HG03175 (cell line): ENCODE data around the gene RTTN.
"Not testable (repeated sequence)": the region's sequence is repeated elsewhere in the genome, so short reads cannot be mapped to it uniquely, and the experiment has no call there.

Source experiments
- ATAC-seq: cut with Tn5 transposase; IDR thresholded peaks from one replicate; pipeline ENCODE4 v1.9.1; 2021; ENCODE audit warnings: mild to moderate bottlenecking, moderate library complexity; ENCODE audit not compliant: unreplicated experiment

Gene RTTN

DNA sequence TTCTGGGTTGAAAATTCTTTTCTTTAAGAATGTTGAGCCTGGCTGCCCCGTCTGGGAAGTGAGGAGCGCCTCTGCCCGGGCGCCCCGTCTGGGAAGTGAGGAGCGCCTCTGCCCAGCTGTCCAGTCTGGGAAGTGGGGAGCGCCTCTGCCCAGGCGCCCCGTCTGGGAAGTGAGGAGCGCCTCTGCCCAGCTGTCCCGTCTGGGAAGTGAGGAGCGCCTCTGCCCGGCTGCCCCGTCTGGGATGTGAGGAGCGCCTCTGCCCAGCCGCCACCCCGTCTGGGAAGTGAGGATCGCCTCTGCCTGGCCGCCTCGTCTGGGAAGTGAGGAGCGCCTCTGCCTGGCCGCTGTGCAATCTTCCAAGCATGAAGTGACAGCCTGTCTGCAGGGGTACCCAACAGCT lies 102.6 kb downstream of the RTTN start:
- ATAC-seq = not testable (repeated sequence)

DNA sequence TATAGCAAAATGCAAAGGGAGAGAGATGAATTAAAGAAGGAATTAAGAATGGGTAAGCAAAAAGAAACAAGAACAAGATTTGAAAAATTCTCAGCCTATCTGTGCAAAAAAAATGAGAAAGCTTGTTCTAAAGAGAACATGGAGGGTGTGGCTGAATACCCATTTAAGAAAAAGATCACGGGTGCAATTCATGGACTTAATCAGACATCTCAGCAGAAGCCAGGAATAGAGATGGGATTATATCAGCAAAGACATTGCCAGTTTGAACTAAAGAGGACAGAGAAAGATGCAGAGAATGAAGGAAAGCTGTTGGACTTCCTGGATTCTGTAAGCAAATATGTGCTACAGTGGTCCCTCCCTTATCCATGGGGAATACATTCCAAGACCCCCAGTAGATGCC lies 115.6 kb downstream of the RTTN start:
- no peak for ATAC-seq

DNA sequence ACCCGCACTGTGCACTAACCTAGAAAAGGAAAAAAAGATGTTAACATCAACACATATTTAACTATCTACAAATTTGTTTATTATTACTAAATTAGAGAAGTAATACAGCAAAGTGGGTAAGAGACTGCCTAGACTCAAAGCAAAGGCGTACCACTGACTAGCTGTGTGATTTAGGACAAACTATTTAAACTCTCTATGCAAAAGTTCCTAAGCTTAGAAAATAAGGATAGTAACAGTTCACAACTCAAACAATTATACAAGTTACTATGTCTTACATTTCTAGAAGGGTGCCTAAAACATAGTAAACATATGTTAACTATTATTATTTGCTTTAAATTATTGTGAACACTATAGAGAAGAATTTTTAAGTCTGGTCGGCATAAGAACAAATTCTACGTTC lies 119.4 kb downstream of the RTTN start:
- ATAC-seq = no peak

DNA sequence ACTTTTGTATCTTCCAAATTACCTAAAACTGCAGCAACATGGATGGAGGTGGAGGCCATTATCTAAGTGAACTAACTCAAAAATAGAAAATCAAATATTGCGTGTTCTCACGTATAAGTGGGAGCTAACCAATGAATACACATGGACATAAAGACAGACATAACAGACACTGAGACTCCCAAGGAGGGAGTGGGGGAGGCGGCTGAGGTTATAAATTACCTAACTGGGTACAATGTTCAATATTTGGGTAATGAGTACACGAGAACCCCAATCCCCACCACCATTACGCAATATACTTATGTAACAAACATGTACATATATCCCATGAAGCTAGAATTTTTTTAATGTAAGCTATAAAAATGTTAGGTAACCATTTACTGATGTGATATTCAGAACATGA lies 119.8 kb downstream of the RTTN start:
- ATAC-seq = no peak

DNA sequence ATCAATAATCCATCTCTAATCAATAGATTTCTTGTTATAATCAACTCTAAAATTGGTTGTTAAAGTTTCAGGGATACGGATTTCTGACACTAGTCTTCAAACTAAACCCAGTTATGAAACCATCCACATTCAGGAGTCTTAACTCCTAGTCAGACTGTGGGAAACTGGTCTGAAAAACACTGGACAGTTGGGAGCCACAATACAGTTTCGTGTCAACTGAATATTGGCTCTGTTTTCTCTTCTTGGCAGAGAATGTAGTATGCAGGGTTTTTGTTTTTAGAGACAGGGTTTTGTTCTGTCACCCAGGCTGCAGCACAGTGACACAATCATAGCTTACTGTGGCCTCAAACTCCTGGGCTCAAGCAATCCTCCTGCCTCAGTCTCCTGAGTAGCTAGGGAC lies 123.1 kb downstream of the RTTN start:
- no peak for ATAC-seq

DNA sequence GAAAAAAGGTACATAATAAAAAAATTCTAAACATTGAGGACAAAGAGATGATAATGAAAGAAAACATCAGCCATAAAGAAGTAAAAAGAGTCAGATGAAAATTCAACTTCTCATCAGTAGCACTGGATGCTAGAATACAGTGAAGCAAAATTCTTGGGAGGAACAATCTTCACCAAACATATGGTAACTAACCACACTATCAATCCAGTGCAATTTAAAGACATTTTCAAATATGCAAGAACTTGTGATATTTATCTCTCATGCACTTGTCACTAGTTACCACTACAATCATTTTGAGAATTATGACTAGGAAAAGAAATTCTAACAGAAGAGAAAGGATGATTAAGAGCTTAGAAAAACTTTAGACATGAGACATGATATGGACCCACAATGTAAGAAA lies 127.4 kb downstream of the RTTN start:
- ATAC-seq = no peak

DNA sequence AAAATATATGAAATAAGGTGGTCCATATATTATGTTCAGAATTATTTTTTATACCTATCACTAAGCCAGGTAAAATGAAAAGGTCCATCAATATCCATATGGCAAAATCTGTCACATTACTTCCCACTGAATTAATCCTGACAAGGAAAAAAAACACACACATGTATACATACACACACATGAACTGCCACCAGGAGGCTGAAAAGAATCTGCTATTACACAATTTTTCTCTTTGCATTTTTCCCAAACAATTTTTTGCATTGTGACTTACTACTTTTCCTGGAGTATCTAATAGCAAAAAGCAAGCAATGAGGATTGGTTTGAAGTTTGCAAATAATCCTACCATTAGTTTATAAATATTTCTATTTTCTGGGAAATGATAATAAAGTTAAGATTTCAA lies 129.6 kb downstream of the RTTN start:
- ATAC-seq = no peak

DNA sequence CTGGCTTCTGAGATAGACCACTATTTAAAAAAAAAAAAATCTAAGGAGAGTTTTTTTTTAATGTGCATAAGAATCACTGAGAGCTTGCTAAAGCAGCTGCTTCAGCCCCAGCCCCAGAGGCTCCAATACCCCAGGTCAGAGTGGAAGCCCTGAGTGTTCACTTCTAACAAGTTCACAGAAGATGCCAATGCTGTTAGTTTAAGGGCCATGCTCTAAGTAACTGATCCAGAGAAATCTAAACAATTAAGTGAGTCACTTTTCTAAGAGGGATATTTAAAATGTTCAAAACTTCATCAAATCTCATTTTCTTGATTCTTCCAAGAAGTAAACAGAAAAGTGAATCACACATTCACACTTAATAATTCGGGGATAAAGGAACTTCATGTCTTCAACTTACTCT lies 131.4 kb downstream of the RTTN start:
- no peak for ATAC-seq

DNA sequence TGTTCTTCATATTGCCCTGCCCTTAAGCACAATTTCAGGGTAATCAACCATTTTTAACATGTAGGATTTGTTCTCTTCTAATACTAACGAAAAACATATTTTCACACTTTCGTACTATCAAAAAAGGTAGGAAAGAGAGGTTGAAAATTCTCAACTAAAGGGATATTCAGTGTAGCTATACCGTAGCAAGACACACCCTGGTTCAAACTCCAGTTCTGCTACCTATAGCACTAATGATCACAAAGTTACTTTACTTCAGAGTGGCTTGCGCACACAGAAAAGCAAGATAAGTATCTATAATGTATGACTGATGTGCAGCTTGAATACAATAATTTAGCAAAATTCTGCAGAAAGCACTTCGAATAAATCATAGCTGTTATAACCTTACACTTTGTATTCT lies 132.1 kb downstream of the RTTN start:
- ATAC-seq = no peak

DNA sequence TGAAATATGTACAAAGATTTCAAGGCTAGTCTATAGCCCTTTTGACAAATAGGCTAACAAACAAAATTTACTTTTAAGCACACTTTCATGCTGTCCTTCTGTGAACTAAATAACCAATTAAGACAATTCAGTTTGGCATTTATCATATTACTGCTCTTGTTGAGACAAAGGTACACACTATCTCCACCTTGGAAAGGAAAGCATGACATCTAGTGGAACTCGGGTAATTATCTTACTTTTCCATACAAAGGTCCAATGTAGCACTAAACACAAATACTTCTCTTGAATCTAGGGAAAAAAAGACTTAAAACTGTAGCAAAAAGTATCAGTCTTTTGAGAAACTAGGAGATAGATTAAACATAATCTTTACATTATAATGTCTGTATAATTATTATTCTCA lies 132.8 kb downstream of the RTTN start:
- no peak for ATAC-seq

DNA sequence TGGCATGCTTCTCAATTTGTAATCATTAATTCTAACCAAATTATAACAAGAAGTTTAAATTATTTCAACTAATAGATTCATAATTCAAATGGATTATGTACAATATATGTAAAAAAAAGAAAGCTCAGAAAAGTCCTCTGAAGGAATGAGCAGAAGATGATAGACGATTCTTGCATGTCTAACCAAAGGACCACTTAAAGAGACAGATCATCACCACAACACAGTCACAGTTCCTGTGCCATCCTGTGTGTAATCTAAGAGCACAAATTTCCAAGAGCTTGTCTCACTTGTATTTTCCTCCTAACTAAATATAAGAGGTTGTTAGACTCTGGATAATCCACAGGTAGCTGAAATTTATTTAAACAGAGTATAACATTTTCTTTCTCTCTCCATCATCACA lies 135.5 kb downstream of the RTTN start:
- ATAC-seq = no peak

DNA sequence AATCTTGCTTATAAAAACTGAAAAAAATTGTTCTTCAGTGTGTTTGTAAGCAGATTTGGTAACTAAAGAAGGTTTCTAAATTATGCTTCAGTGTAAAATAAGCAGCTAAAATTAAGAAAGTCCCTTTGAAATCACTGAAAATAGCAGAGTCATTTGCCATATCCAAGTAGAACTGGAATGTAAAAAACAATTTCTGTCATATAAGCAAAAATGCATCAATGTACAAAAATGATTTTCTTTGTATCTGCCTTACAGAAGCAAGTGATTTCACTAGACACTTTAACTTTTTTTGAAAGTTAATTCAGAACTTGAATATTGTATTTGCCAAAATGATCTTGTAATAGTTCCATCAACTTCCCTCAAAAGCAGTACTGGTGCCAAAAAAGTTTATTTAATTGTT lies 136.1 kb downstream of the RTTN start:
- no peak for ATAC-seq

DNA sequence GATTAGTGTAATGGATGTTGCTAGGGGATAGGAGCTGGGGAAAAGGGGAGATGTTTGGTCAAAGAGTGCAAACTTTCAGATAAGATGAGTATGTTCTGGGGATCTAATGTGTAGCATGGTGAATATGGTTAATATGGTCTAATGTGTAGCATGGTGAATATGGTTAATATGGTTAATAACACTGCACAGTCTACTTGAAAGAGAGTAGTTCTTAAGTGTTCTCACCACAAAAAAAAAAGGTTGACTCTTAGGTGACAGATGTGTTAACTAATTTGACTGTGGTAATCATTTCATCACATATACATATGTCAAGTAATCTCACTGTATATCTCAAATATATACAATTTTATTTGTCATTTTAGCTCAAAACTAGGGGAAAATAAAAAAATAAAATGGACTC lies 136.5 kb downstream of the RTTN start:
- peak; percentile 85 for ATAC-seq

DNA sequence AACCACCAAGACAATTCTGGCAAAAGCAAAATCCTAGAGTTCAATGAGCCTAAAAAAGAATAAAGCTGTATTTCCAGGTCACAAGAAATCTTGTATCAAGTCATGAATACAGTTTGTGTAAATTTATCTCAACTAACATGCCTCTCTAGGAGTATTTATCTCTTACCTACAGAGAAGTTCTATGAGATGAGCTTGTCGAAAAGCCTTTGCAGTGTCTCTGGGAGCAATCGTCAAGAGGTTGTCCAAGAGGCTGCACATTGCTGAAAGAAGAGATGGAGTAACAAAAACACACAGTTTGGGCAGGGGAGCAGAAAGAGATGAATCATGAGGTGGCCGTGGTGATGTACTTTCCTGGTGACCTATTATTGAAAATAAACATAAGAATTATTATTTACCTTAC lies 145.8 kb downstream of the RTTN start:
- no peak for ATAC-seq

DNA sequence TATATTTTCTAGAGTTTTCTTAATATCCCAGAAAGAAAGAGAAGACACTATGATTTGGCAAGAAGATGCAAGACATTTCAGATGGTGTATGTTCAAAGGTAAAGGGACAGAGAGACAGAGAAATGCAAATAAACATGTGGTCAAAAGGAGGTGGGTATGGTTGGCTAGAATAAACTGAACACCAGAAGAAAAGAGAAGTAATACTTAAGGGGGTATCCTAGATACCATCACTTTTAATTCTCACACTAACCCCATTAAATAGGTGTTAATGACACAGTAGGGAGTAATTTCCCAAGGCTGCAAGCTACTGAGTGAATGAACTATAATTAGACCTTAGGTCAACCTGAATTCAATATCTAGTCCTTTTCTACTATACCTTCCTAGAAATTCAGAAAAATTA lies 146.6 kb downstream of the RTTN start:
- ATAC-seq = peak; percentile 99

DNA sequence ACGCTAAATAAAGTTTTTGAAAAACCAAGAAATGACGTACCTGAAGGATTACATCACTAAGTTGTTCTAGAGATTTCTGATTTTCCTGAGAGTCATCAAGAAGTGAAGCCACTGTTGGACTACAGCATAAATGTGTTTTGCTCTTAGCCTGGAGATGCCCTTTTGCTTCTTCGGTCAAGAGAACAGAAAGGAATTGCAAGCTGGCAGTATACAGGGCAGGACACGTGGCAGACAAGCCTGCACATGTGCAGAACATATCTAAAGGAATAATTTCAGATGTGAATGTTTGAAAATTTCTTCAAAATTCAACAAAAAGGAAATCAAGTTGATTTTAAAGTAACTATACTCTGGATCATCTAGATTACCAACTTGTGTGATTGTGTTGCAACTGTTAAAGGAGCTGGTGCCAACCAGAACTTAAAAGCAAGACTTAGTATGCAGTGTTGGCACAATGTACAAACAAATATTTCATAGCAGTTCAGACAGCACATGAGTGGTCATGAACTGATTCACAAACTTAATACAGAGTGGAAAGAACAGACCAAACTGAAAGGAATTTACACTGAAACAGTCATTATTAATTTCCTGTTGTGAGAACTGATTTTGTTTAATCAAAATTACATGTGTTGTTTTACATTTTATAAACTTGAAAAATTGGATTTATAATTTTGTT lies 157.4 kb downstream of the RTTN start:
- ATAC-seq = no peak

DNA sequence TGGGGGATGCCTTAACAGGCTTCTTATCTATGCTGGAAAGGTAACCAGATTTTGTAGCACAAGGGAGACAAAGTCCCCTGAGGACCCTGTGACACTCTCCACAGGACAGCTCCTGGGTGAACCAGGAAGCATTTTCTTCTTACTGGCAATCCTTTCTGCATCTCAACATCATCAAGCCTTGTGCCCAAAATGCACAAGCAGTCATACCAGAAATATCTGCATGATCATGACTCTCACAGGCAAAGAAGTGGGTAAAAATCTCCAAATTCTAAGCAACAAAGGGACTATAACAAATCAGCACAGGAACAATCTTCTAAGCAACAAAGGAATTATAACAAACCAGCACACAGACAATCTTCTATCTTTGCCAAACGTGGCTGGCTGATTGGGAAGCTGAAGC lies 158.7 kb downstream of the RTTN start:
- ATAC-seq = no peak

DNA sequence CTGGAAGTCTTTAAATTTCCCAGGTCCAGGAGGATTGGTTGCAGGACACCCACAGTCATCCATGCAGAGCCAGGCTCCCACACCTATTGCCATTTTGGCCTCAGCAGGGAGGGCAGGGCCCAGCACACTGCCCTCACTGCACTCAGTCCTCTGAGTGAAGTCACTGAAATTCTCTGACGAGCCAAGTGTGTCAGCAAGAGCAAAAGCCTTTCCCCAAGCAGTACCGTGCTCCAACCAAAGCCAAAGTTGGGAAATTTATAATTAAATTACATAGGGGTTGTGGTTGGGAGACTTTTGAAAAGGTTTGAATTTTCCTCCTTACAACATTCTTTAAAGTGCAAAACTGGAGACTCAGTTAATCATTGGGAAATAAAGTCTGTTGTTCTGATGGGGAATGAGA lies 159.3 kb downstream of the RTTN start:
- ATAC-seq = no peak

DNA sequence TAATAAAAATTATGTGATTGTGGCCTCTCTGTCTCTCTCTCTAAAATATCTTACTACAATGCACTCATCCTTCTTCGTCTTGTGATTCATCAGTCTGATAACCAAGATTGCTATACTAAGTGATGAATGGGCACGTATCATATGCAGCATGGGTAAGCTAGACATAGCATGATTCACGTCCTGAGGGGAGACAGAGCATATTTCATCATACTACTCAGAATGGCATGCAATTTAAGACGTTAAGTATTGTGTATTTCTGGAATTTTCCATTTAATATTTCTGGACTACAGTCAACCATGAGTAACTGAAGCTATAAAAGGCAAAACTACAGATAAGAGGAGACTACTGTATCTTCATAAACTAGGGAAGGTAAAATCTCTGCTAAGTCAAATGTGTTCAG lies 160.9 kb downstream of the RTTN start:
- no peak for ATAC-seq

DNA sequence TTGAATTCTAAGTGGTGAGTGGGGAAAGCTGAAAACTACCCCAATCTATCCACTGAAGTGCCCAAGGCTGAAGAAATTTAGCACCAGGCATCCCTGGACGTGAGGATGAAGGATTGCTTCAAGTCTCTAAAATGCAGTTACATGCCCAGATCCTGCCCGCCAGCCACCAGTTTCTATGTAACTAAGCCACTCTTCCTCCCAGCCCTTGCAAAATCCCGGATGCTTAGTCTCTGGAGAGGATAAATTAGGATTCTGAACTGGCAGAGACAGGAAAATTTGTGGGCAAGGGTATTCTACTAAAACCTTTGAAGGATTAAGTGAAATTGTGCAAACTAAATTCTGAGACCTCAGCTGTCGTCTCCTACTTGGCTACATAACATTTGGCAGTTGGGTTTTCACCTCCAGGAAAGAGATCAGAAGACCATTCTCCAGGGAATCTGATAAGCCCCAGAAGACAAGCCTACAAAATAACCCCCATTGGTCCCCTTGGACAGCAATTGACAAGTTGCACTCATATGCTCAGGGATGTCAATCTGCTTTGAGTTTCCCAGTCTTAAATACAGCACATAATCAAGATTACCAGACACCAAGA lies 163.9 kb downstream of the RTTN start:
- no peak for ATAC-seq

DNA sequence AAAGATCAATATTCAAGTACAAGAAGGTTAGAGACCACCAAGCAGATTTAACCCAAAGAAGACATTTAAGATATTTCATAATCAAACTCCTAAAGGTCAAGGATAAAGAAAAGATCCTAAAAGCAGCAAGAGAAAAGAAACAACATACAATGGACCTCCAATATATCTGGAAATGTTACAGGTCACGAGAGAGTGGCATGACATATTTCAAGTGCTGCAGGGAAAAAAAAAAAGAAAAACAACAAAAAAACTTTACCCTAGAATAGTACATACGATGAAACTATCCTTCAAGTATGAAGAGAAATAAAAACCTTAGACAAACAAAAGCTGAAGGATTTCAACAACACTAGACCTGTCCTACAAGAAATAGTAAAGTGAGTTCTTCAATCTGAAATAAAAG lies 166.3 kb downstream of the RTTN start:
- no peak for ATAC-seq

DNA sequence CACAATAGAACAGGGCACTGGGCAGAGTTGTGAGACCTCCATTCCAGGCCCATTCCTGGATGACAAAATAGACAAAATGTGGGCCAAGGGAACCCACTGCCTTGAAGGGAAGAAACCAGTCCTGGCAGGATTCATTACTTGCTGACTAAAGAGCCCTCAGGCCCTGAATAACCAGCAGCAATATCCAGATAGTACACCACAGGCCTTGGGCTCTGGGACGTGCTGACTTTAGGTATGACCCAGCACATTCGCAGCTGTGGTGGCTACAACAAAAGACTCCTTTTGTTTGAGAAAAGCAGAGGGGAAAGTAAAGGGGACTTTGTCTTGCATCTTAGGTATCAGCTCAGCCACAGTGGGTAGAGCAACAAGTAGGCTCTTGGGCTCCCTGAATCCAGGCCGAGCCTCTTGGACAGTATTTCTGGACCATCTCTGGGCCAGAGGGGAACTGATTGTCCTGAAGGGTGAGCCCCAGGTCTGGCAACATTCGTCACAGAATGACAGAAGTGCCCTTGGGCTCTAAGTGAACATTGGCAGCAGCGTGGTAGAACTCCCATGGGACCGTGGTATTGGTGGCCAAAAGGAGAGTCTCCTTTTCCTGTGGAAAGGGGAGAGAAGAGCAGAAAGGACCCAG lies 167.9 kb downstream of the RTTN start:
- no peak for ATAC-seq
